HepG2 (cell line): ENCODE data around the gene CAPZB. TPM values are rescaled to one million over a fixed set of nuclear protein-coding genes. Genes with fewer than 3 reads are reported as not detected.

Experiments
- EZH2 ChIP-seq: conservative IDR thresholded peaks from 2 replicates; pipeline ENCODE4 v1.6.1; 2012; ENCODE audit warnings: mild to moderate bottlenecking, low read depth, low read length, moderate library complexity
- MAZ ChIP-seq, 2 experiments: sonication (generic) in 1 of 2; formaldehyde crosslinking in 1 of 2; IDR thresholded peaks; 2 replicates each; pipeline versions ENCODE4 v1.5.0 to v1.6.1; 2012 to 2020; ENCODE audit warnings: low read depth in 2 of 2, mild to moderate bottlenecking in 2 of 2, borderline replicate concordance in 1 of 2, improper control_type of control experiment in 1 of 2, low read length in 1 of 2, missing genetic modification reagents in 1 of 2, moderate library complexity in 1 of 2
- MBD4 ChIP-seq: IDR thresholded peaks from 2 replicates; pipeline ENCODE4 v1.6.1; 2012; ENCODE audit warnings: low read length, inconsistent platforms, borderline replicate concordance
- MED8 ChIP-seq: sonication (generic); formaldehyde crosslinking; IDR thresholded peaks from 2 replicates; pipeline ENCODE4 v1.8.1; 2023; ENCODE audit warnings: mild to moderate bottlenecking, missing genetic modification reagents; ENCODE audit not compliant: insufficient replicate concordance
- RBAK ChIP-seq: sonication (generic); formaldehyde crosslinking; IDR thresholded peaks from 2 replicates; pipeline ENCODE4 v1.5.1; 2020; ENCODE audit warnings: mild to moderate bottlenecking, missing genetic modification reagents
- SATB2 ChIP-seq: sonication (generic); formaldehyde crosslinking; IDR thresholded peaks from 2 replicates; pipeline ENCODE4 v1.5.0; 2020; ENCODE audit warnings: missing genetic modification reagents
- SIN3B ChIP-seq: fragments of 150-350 bp; IDR thresholded peaks from 2 replicates; pipeline ENCODE4 v1.6.1; 2014; ENCODE audit warnings: low read length
- STAT5B ChIP-seq: sonication (generic); formaldehyde crosslinking; IDR thresholded peaks from 2 replicates; pipeline ENCODE4 v1.4.0; 2020; ENCODE audit warnings: missing genetic modification reagents
- TBX3 ChIP-seq: fragments of 450-650 bp; IDR thresholded peaks from 2 replicates; pipeline ENCODE4 v1.6.1; 2017; ENCODE audit warnings: antibody characterized with exemption, mild to moderate bottlenecking, inconsistent platforms, borderline replicate concordance
- ZNF598 ChIP-seq: sonication (generic); formaldehyde crosslinking; IDR thresholded peaks from 2 replicates; pipeline ENCODE4 v1.5.1; 2020; ENCODE audit warnings: mild to moderate bottlenecking, missing genetic modification reagents, borderline replicate concordance
- ZNF839 ChIP-seq: sonication (generic); formaldehyde crosslinking; IDR thresholded peaks from 2 replicates; pipeline ENCODE4 v1.4.0; 2020; ENCODE audit warnings: missing genetic modification reagents, mild to moderate bottlenecking, borderline replicate concordance
- polyA plus RNA-seq, 8 experiments: library from polyadenylated mRNA; depleted of rRNA in 3 of 8; stranded (reverse) in 7 of 8; unstranded in 1 of 8; fragments of >200 nt; fragmentation: Illumina TruSeq in 4 of 8; extraction: Trizol in 4 of 8; gene quantifications; 2 replicates each; pipeline versions ENCODE4 v1.2.1 to v1.2.3, GENCODE V29; 2011 to 2016; ENCODE audit warnings: low read depth in 4 of 8, missing spikeins in 1 of 8, mixed read lengths in 1 of 8; ENCODE audit not compliant: insufficient read depth in 1 of 8
- total RNA-seq, 5 experiments: library from RNA; depleted of rRNA; stranded (reverse); fragments of >200 nt; fragmentation: Illumina TruSeq; extraction: Trizol; gene quantifications; 2 replicates each; pipeline ENCODE4 v1.2.3, GENCODE V29; 2016; ENCODE audit warnings: low read depth in 1 of 5
- TF ChIP-seq, protein P1 (sequence below): sonication (generic); formaldehyde crosslinking; IDR thresholded peaks from 2 replicates; pipeline ENCODE4 v1.4.0; 2020; ENCODE audit warnings: missing genetic modification reagents
- TF ChIP-seq, protein P2 (sequence below): sonication (generic); formaldehyde crosslinking; IDR thresholded peaks from 2 replicates; pipeline ENCODE4 v1.4.0; 2020; ENCODE audit warnings: missing genetic modification reagents, borderline replicate concordance
- TF ChIP-seq, protein P3 (sequence below): sonication (generic); formaldehyde crosslinking; IDR thresholded peaks from 2 replicates; pipeline ENCODE4 v1.4.0; 2020; ENCODE audit warnings: missing genetic modification reagents, mild to moderate bottlenecking, borderline replicate concordance

Gene CAPZB
- total and polyA plus RNA-seq, 2 of the 13 experiments (the other 11 are each of a cell fraction or from before 2014, with no cell fraction given): 58.9 to 76.9 TPM

DNA sequence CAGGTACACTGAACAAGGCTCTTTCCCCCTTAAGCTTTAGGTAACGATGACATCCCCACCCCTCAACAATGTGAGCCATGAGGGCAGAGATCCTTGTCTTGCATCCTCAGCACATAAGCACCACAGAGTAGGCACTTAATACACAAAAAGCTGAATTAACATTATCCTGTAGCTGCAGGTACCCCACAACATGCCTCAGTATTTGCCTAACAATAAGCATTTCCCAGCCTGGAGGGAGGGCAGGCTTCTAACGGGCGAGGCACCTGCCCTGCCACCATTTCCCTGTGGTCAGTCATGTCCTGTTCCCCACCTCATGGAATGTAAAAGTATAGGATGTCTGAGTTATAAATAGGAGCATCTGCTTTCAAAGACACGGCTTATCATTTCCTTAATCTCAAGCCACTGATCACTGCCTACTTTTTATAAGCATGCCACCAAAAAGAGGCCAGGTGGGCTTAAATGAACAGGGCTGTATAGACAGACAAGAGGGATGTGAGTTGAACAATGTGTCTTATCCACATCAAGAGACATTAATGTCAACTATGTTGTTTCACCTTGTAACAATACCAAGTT is 3.4 kb downstream of the CAPZB start (continued):
- TF ChIP-seq ZNF839 (CRISPR knock-in tag) (no peak), RBAK (no peak), MAZ (IDR thresholded peaks at IDR 0.05; ENCODE audit: borderline replicate concordance, low read depth, low read length) (no peak), MAZ (CRISPR knock-in tag; IDR thresholded peaks at IDR 0.05; ENCODE audit: low read depth) (no peak), MED8 (CRISPR knock-in tag) (no peak), SIN3B (no peak), SATB2 (no peak), MBD4 (no peak), TBX3 (no peak), EZH2 (no peak), ZNF598 (CRISPR knock-in tag) (no peak), STAT5B (no peak)
- TF ChIP-seq, protein P1, sequence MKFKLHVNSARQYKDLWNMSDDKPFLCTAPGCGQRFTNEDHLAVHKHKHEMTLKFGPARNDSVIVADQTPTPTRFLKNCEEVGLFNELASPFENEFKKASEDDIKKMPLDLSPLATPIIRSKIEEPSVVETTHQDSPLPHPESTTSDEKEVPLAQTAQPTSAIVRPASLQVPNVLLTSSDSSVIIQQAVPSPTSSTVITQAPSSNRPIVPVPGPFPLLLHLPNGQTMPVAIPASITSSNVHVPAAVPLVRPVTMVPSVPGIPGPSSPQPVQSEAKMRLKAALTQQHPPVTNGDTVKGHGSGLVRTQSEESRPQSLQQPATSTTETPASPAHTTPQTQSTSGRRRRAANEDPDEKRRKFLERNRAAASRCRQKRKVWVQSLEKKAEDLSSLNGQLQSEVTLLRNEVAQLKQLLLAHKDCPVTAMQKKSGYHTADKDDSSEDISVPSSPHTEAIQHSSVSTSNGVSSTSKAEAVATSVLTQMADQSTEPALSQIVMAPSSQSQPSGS (CRISPR knock-in tag): no peak
- TF ChIP-seq, protein P2, sequence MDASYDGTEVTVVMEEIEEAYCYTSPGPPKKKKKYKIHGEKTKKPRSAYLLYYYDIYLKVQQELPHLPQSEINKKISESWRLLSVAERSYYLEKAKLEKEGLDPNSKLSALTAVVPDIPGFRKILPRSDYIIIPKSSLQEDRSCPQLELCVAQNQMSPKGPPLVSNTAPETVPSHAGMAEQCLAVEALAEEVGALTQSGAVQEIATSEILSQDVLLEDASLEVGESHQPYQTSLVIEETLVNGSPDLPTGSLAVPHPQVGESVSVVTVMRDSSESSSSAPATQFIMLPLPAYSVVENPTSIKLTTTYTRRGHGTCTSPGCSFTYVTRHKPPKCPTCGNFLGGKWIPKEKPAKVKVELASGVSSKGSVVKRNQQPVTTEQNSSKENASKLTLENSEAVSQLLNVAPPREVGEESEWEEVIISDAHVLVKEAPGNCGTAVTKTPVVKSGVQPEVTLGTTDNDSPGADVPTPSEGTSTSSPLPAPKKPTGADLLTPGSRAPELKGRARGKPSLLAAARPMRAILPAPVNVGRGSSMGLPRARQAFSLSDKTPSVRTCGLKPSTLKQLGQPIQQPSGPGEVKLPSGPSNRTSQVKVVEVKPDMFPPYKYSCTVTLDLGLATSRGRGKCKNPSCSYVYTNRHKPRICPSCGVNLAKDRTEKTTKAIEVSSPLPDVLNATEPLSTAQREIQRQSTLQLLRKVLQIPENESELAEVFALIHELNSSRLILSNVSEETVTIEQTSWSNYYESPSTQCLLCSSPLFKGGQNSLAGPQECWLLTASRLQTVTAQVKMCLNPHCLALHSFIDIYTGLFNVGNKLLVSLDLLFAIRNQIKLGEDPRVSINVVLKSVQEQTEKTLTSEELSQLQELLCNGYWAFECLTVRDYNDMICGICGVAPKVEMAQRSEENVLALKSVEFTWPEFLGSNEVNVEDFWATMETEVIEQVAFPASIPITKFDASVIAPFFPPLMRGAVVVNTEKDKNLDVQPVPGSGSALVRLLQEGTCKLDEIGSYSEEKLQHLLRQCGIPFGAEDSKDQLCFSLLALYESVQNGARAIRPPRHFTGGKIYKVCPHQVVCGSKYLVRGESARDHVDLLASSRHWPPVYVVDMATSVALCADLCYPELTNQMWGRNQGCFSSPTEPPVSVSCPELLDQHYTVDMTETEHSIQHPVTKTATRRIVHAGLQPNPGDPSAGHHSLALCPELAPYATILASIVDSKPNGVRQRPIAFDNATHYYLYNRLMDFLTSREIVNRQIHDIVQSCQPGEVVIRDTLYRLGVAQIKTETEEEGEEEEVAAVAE (CRISPR knock-in tag): no peak
- TF ChIP-seq, protein P3, sequence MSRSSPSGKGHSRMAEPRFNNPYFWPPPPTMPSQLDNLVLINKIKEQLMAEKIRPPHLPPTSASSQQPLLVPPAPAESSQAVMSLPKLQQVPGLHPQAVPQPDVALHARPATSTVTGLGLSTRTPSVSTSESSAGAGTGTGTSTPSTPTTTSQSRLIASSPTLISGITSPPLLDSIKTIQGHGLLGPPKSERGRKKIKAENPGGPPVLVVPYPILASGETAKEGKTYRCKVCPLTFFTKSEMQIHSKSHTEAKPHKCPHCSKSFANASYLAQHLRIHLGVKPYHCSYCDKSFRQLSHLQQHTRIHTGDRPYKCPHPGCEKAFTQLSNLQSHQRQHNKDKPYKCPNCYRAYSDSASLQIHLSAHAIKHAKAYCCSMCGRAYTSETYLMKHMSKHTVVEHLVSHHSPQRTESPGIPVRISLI (CRISPR knock-in tag): no peak
- TF ChIP-seq, all 625 proteins: peak for 0
